ENCODE results near the gene ATP6V1G3.
"Not testable (repeated sequence)": the region's sequence is repeated elsewhere in the genome, so short reads cannot be mapped to it uniquely, and the experiment has no call there.

Gene ATP6V1G3

GRCh38 chr1:198496216-198497143, 44.0 kb downstream of the ATP6V1G3 start:
- no peak for DNase-seq (ENCODE audit: low read depth)

GRCh38 chr1:198495631-198496030, 44.8 kb downstream of the ATP6V1G3 start:
- no peak for DNase-seq (ENCODE audit: low read depth)

- no peak for DNase-seq (ENCODE audit: low read depth)
Measured at GRCh38 chr1:198494658-198495103, 45.8 kb downstream of the ATP6V1G3 start.

- no peak for DNase-seq (ENCODE audit: low read depth)
Measured at GRCh38 chr1:198494139-198494538, 46.3 kb downstream of the ATP6V1G3 start.

- DNase-seq (ENCODE audit: low read depth) = no peak
Measured at GRCh38 chr1:198493329-198493728, 47.2 kb downstream of the ATP6V1G3 start.

GRCh38 chr1:198492872-198493271, 47.6 kb downstream of the ATP6V1G3 start:
- no peak for DNase-seq (ENCODE audit: low read depth)

GRCh38 chr1:198491596-198491995, 48.9 kb downstream of the ATP6V1G3 start:
- no peak for DNase-seq (ENCODE audit: low read depth)

- DNase-seq (ENCODE audit: low read depth) = no peak
Measured at GRCh38 chr1:198491028-198491427, 49.5 kb downstream of the ATP6V1G3 start.

GRCh38 chr1:198490224-198490623, 50.3 kb downstream of the ATP6V1G3 start:
- no peak for DNase-seq (ENCODE audit: low read depth)

GRCh38 chr1:198486903-198487302, 53.6 kb downstream of the ATP6V1G3 start:
- DNase-seq (ENCODE audit: low read depth) = no peak

GRCh38 chr1:198483645-198484044, 56.8 kb downstream of the ATP6V1G3 start:
- no peak for DNase-seq (ENCODE audit: low read depth)

GRCh38 chr1:198483006-198483405, 57.5 kb downstream of the ATP6V1G3 start:
- DNase-seq (ENCODE audit: low read depth) = no peak

- DNase-seq (ENCODE audit: low read depth) = no peak
Measured at GRCh38 chr1:198481661-198482060, 58.8 kb downstream of the ATP6V1G3 start.

GRCh38 chr1:198480876-198481275, 59.6 kb downstream of the ATP6V1G3 start:
- no peak for DNase-seq (ENCODE audit: low read depth)

- DNase-seq (ENCODE audit: low read depth) = not testable (repeated sequence)
Measured at GRCh38 chr1:198477354-198477753, 63.1 kb downstream of the ATP6V1G3 start.

Data from activated T-helper 1 cell treated with Interleukin-2 at 50 U/mL for 16 hours (primary cell).